GM23338 (cell line): ENCODE data around the gene ENTPD6.

ENCODE experiments used
- EZH2 ChIP-seq: fragments of 200-600 bp; sonication (generic); IDR thresholded peaks from one replicate; pipeline ENCODE4 v1.8.0; 2017; ENCODE audit warnings: antibody characterized with exemption, mild to moderate bottlenecking, low read depth; ENCODE audit not compliant: unreplicated experiment
- REST ChIP-seq: IDR thresholded peaks from one replicate; pipeline ENCODE4 v1.6.1; 2018; ENCODE audit warnings: antibody characterized with exemption; ENCODE audit not compliant: unreplicated experiment
- ZNF114 ChIP-seq: fragments of 250-450 bp; sonication (Bioruptor Pico); IDR thresholded peaks from 2 replicates; pipeline ENCODE4 v1.5.0; 2020; ENCODE audit warnings: mild to moderate bottlenecking, moderate library complexity
- TF ChIP-seq, protein P1 (sequence below), 2 experiments: fragments of 200-600 bp in 1 of 2; sonication (generic) in 1 of 2; conservative IDR thresholded peaks; 2 replicates each; pipeline versions ENCODE4 v1.5.1 to v1.6.1; 2016 to 2017; ENCODE audit warnings: antibody characterized with exemption in 2 of 2, low read depth in 2 of 2, mild to moderate bottlenecking in 2 of 2, moderate library complexity in 1 of 2

GRCh38 chr20:25259788-25260254 is 64.3 kb downstream of the ENTPD6 start:
- TF ChIP-seq EZH2 (no peak), ZNF114 (CRISPR knock-in tag) (no peak), REST (no peak)
- TF ChIP-seq, protein P1, sequence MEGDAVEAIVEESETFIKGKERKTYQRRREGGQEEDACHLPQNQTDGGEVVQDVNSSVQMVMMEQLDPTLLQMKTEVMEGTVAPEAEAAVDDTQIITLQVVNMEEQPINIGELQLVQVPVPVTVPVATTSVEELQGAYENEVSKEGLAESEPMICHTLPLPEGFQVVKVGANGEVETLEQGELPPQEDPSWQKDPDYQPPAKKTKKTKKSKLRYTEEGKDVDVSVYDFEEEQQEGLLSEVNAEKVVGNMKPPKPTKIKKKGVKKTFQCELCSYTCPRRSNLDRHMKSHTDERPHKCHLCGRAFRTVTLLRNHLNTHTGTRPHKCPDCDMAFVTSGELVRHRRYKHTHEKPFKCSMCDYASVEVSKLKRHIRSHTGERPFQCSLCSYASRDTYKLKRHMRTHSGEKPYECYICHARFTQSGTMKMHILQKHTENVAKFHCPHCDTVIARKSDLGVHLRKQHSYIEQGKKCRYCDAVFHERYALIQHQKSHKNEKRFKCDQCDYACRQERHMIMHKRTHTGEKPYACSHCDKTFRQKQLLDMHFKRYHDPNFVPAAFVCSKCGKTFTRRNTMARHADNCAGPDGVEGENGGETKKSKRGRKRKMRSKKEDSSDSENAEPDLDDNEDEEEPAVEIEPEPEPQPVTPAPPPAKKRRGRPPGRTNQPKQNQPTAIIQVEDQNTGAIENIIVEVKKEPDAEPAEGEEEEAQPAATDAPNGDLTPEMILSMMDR (conservative IDR thresholded peaks at IDR 0.05; ENCODE audit: low read depth in 2 of 2), result no peak
